ENCODE data around the gene SVIL.
"Not testable (repeated sequence)": the region's sequence is repeated elsewhere in the genome, so short reads cannot be mapped to it uniquely, and the experiment has no call there.

The SVIL gene

DNA sequence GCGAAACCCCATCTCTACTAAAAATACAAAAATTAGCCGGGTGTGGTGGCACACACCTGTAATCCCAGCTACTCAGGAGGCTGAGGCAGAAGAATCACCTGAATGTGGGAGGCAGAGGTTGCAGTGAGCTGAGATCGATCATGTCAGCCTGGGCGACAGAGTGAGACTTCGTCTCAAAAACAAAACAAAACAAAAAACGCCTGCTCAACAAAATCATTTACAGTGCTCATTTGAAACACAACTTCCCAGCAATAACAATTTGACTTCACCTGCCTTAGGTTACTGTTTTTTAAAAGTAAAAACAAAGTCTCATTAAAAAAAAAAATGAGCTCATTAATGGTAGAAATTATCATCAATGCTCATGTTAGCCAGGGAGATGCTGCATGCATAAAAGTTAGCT lies 10.4 kb downstream of the SVIL start:
- DNase-seq (ENCODE audit: extremely low read depth in 1 of 2, low read depth in 1 of 2) = not testable (repeated sequence)

DNA sequence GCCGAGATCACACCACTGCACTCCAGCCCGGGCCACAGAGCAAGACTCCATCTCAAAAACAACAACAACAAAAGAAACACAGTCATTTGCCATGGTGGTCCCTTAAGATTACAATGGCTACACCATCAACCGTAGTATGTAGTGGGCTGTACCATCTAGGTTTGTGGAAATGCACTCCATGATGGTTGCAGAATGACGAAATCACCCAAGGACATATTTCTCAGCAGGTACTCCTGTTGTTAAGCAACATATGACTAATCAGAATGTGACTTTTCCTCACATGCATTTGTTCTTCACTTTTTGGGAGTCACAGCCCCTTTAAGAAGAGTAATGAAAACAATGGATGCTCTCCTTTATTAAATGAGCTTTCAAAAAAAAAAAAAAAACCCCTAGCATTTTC lies 11.0 kb downstream of the SVIL start:
- DNase-seq (ENCODE audit: extremely low read depth in 1 of 2, low read depth in 1 of 2) = no peak

DNA sequence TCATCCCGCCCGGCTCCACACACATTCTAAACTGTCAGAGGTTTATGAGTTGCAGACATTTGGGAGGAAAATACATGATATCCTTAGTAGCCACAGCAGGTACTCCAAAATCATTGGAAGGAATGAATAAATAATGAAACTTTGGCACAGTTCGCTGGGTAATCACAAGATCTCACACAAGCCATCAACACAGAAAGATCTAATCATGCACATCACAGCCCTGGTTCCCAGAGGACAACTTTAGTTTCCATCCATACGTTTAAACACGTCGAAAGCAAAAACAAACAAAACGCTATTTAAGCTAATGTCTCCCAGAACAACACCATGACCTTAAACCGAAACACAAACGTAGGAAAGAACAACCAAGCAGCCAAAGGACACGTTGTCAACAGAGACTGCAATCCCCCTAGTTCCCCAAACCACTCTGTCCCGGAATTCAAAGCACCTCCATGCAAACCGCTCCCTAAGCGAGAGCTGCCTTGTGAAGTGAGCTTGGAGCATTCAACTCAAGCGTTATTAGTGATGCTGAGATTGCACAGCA lies 12.3 kb downstream of the SVIL start:
- DNase-seq (ENCODE audit: extremely low read depth in 1 of 2, low read depth in 1 of 2) = no peak

DNA sequence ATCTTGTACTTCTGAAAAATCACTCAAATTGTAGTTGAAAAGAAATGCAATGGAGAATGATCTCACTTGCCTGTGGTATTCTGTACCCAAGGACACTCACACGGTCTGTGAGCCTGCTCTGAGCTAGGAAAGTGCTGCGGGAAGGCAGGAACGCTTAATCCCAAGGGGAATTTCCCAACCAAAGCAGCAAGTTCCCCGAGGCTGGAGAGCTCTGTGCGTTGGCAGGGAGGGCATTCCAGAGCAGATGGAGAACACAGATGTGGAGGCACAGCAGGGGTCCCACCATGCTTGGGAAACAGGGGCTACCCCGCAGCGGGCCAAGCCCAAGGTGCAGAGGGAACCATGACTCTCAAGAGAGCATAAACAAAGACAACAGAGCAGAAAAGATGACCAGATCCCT lies 13.6 kb downstream of the SVIL start:
- no peak for DNase-seq (ENCODE audit: extremely low read depth in 1 of 2, low read depth in 1 of 2)

DNA sequence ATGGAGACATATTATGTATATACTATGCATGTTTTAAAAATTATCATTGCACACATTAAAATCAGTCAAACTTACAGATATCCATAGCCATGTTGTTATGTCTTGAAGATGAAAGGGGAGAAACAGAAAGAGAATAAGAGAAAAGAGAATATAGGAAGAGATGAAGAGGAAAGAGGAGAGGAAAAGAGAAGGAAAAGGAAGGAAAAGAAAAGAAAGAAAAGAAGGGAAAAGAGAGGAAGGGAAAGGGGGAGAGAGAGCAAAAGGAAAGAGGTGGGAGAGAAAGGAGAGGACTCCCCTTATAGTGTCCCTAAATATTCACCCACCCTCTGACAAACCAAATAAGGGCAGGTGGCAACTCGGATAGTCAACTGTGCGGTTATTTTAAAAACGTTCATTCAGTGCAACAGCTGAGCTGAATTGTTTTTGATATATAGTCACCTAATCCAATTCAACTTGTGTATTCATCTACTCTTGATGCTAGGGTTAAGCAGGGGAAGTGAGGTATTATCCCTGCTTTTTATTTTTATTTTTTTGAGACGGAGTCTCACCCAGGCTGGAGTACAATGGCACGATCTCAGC lies 14.6 kb downstream of the SVIL start:
- DNase-seq (ENCODE audit: extremely low read depth in 1 of 2, low read depth in 1 of 2) = no peak

DNA sequence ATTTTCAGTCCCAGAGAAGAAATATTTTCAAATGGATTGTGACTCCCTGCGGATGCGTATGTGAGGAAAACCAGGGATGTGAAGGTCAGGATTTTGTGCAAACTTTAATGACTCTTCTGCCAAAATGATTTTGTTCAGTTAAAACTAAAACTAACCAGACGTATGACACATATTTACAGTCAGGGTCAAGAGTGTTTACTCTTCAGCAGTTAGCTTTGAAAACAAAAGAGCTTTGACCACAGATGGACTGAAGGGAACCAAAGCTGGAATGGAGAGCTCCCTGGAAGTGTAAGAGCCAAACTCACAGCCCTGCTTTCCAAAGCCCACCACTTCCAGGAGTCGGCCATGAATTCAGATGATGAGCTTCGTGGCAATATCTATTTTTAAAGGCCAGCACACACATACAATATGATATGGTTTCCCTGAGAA lies 15.5 kb downstream of the SVIL start:
- DNase-seq (ENCODE audit: extremely low read depth in 1 of 2, low read depth in 1 of 2) = no peak

DNA sequence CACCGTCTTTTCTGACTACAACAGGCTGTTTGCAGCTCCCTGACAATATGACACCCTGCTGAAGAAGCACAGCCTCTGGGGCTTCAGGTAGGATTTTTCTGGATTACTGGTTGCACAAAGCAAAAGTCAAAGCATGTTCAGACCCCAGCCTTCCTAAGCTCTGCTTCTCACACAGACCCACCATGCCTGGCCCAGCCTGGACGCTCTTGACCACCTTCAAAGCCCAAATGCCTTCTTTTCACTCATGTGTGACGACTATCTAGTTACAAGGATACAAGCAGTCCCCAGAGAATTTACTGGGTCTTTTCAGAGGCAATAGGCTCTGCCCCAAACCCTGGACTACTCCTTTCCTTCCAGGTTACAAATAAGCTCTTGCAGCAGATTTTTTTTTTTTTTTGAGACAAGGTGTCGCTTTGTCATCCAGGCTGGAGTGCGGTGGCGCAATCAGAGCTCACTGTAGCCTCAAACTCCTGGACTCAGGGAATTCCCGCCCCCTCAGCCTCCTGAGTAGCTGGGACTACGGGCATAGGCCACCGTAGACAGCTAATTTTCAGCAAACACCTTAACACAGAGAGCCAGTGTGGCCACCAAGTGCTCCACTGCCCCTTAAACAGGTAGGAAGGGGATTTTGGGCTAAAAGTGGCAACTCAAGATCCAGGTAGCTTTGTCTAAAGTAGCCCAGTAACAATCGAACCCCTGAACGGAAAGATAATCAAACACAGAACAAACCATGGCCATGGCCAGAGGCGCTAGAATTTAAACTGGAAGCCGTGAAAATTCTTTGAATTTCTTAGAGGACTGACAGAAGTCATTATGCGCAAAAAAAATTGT lies 16.2 kb downstream of the SVIL start:
- no peak for DNase-seq (ENCODE audit: extremely low read depth in 1 of 2, low read depth in 1 of 2)

DNA sequence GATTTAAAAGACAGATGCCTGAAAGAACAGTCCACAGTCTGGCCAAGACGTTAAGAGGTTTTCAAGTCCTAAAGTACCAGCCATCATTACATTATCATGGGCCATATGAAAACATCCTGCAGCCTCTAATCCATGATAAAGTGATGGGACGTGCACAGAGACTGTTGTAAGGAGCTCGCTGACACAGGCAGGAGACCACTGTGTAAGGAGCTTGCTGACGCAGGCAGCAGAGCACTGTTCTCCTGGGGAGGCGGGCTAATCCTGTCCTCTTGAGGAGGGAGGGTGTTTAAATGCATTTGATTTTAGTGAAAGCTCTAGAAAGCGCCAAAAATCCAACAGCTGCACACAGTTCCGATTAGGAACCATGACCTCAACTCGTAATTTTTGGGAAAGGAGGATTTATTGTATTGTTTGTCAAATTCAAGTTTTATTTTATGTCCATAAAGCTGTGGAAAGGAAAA lies 16.9 kb downstream of the SVIL start:
- no peak for DNase-seq (ENCODE audit: extremely low read depth in 1 of 2, low read depth in 1 of 2)

DNA sequence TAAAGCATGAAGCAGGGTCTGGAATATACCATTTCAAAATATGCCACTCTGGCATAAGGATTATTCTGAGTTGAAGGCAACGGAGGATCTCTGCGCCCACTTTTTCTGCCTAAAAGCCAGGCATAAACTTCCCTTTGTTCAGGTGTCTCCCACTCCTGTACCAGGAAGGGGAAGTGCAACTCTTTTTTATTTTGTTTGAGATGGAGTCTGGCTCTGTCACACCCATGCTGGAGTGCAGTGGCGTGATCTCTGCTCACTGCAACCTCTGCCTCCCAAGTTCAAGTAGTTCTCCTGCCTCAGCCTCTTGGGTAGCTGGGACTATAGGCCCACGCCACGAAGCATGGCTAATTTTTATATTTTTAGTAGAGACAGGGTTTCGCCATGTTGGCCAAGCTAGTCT lies 18.2 kb downstream of the SVIL start:
- no peak for DNase-seq (ENCODE audit: extremely low read depth in 1 of 2, low read depth in 1 of 2)

DNA sequence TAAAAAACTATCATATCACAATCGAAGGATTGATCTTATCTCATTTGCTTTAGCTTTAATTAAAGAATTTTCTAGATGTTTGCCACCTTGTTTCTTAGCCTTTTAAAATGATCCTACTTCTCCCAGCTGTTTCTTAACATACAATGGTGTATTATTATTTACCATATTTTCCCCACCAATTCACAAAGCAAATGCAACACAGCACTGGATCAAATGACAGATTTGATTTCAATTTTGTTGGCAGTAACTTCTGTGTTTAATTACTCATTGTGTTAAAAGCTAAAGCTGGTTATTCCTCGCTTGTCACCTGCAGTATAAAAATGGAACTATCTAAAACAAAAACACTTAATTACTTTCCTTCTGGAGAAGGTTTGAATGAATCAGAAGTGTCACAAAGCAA lies 19.6 kb downstream of the SVIL start:
- DNase-seq (ENCODE audit: extremely low read depth in 1 of 2, low read depth in 1 of 2) = no peak

DNA sequence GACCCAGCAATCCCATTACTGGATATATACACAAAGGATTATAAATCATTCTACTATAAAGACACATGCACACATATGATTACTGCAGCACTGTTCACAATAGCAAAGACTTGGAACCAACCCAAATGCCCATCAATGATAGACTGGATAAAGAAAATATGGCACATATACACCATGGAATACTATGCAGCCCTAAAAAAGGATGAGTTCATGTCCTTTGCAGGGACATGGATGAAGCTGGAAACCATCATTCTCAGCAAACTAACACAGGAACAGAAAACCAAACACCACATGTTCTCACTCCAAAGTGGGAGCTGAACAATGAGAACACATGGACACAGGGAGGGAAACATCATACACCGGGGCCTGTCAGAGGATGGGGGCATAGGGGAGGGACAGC lies 20.5 kb downstream of the SVIL start:
- not testable (repeated sequence) for DNase-seq (ENCODE audit: extremely low read depth in 1 of 2, low read depth in 1 of 2)

DNA sequence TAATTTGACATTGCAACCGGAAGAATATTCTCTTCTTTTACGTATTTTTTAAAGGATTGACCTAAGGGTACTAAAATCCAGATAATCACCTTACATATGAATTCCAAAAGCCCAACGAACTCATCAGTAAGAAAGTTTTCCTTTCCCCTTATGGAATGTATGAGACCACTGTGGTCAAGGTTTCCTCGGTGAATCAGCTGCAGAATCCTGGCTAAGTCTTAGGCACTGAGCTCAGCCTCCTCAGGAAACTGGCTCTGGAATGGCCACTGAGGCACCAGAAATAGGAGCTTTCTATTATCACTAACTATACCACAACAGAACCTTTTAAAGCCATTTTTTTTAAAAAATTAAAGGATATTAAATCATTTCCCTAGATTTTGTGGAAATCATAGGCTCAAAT lies 21.0 kb downstream of the SVIL start:
- DNase-seq (ENCODE audit: extremely low read depth in 1 of 2, low read depth in 1 of 2) = no peak

DNA sequence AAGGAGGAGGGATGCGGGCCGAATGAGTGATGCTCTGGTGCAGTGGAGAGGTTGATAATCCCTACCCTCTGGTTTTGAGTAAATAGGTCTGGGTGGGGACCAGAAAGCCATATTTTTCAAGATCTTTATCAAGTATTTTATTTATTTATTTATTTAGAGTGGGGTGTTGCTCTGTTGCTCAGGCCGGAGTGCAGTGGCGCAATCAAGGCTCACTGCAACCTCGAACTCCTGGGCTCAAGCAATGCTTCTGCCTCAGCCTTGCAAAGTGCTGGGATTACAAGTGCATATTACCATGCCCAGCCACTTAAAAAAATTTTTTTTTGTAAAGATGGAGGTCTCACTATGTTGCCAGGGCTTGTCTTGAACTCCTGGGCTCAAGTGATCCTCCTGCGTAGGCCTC lies 21.6 kb downstream of the SVIL start:
- no peak for DNase-seq (ENCODE audit: extremely low read depth in 1 of 2, low read depth in 1 of 2)

DNA sequence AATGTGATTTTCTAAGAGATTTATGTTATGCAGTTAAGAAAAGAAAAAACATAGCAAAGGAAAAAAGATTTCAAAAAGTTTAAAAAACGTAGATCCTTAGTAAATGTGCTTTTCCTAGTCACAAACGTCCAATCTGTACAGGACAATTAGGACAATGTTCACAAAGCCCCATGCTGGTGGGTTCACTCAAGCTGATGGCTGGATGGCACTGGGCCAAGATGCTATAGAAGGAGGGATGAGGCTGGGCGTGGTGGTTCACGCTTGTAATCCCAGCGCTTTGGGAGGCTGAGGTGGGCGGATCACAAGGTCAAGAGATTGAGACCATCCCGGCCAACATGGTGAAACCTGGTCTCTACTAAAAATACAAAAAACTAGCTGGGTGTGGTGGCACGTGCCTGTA lies 22.1 kb downstream of the SVIL start:
- DNase-seq (ENCODE audit: extremely low read depth in 1 of 2, low read depth in 1 of 2) = no peak

DNA sequence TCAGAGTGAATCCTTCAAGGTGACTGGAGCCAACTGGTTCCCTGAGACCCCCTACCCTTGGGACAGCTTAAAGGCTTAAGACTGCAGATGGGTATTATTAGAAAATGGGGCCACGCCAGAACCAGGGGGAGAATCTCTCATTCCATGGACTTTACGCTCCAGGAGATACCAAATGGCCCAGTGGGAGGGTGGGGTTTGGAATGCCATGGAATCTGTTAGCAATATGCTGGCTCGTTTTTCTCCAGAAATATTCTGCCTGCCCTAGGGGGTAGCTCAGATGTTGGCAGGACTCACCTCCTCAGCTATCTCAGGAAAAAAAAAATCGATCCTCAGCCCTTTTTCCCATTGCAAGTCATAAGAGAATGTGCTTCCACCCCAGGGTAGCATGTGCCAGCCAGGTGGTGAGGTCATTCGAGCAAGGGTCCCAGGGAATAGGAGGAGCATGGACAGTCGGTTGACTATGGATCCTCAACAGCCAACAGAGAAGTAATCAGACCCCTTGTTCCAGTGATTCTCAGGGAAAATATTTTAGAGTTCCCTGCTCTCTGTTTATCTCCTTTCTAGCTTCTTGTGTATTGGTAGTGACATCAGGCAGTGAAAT lies 22.9 kb downstream of the SVIL start:
- DNase-seq (ENCODE audit: extremely low read depth in 1 of 2, low read depth in 1 of 2) = no peak

DNA sequence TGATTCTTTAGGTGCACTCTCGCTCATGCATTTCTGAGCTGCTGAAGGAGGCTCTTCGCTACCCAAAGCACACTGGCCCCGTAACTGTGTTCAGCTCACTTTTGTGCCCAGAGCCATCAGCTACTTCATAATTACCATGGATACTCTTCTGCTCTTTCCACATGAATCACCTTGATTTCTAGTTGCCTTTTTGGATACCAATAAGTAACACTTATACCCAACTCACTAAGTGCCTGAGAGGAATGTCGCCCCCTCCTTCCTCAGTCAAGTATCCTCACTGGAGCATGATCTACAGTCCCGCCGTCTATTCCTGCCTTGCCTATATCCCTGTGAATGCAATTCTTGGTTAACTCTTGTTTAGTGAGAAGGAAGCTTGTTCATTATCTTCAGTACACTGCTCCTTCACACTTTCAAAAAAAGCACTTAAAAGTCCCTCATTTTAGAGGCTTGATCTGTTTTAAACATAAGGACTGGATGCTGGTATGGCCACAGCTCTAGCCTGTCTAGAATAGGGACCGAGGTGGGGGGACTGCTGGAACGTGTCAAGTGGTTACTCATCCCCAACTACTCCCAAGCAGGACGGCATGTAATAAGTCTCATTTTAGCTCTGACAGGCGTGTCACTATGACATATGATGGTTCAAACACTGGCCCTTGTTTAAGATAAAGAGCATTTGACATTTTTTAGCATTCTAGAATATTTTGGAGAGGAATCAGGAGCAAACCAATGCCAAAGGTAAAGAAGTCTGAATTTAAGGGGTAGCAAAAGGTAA lies 23.7 kb downstream of the SVIL start:
- no peak for DNase-seq (ENCODE audit: extremely low read depth in 1 of 2, low read depth in 1 of 2)

DNA sequence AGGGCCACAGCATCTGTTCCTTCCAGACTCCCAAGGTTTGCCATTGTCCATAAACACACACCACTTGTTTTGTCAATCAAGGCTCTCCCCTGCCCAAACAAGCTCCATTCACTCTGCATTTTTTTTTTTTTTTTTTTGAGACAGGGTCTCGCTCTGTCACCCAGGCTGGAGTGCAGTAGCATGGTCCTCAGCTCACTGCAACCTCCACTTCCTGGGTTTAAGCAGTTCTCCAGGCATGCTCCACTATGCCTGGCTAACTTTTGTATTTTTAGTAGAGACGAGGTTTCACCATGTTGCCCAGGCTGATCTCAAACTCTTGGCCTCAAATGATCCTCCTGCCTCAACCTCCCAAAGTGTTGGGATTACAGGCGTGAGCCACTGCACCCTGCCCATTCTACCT lies 24.4 kb downstream of the SVIL start:
- DNase-seq (ENCODE audit: extremely low read depth in 1 of 2, low read depth in 1 of 2) = not testable (repeated sequence)

DNA sequence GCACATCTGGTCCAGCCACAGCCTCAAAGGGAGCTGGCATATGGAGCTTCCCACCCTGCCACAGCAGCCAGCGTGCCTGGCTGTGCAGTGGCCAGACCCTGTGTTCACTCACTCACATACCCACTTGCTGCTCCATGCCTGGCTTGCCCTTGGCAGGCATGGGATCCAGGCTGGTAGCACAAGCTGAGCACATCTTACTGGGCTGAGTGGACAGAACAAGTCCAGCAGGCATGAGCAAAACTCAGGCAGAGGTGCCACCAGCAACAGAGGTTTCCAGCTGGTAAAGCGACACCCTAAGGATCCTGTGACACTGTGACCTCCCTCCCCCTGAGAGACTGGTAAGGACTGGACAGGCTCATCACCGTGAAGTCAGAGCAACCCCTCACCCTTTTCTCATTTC lies 25.1 kb downstream of the SVIL start:
- DNase-seq (ENCODE audit: extremely low read depth in 1 of 2, low read depth in 1 of 2) = no peak

DNA sequence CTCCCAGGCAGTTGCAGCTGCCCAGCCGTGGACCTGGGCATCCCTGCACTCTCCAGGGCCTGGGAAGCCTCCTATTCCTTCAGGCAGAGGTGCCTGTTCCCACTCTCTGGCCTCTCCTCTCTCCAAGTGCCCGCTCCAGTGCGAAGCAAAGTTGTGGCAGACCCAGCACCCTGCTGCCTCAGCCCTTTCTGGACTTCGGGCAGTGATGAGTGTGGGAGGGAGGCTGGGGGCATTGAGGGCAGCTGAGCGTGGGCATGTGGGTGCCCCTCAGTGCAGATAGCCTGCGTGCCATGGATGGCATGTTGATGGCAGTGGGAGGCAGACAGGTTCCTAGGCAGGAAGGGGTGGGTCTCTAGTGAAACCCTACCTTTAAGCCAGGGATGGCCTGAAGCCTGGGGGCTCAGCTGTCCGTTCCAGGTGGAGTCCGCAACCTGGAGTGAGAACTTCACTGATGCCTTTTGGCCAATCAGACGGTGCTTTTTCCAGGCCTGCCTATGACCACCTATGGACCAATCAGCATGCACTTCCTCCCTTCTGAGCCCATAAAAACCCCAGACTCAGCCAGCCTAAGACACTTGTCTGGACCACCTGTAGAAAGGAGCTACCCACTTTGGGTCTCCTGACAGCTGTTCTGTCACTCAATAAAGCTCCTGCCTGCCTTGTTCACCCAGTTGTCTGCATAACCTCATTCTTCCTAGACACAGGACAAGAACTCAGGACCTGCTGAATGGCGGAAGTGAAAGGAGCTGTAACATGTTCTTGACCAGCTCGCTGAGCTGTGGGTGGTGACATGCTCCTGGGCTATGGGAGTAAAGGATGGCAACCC lies 26.1 kb downstream of the SVIL start:
- DNase-seq (ENCODE audit: extremely low read depth in 1 of 2, low read depth in 1 of 2) = no peak

DNA sequence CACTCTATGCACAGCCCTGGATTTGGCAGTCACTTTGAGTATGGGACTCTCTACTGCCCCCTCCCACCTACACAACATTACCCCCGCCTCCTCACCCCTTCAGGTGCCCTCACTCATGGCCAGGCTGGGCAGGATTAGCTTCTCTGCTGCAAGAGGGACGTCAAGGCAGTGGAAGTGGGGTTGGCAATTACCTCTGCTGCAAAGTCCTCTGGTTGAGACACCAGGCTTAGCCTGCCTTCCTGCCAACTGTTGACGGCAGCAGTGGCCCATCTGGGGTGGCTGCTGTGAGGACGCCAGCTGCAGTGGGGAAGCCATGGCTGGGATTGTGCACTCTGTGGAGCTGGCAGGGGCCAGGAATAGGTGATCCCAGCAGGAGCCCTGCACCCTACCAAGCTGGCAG lies 26.7 kb downstream of the SVIL start:
- DNase-seq (ENCODE audit: extremely low read depth in 1 of 2, low read depth in 1 of 2) = no peak

All from activated CD8-positive, alpha-beta memory T cell treated with anti-CD3 and anti-CD28 coated beads for 1 hour (primary cell).